Heart left ventricle (tissue), 16 donors: Measurements from ENCODE around the gene LDAH. TPM values are rescaled to one million over a fixed set of nuclear protein-coding genes. Genes with fewer than 3 reads are reported as not detected.

Experiments used
- ATAC-seq, 4 donors: fragments of 200-7000 bp; cut with Tn5 transposase; one replicate each; pipeline ENCODE4 v1.9.1; 2020 to 2022; ENCODE audit warnings: moderate library complexity in 4 of 4, mild to moderate bottlenecking in 3 of 4, moderate number of reproducible peaks in 1 of 4
- DNase-seq, 5 donors: peaks; one replicate each; pipeline ENCODE4 v3.0.0-alpha.2; 2020
- H3K27ac ChIP-seq, 12 donors: fragments of 200-600 bp; sonication (generic) in 4 of 12; one replicate each; pipeline versions ENCODE4 v1.5.0 to v1.8.0; 2016 to 2022; ENCODE audit warnings: mild to moderate bottlenecking in 2 of 12
- H3K27me3 ChIP-seq, 9 donors: fragments of 200-600 bp; sonication (generic) in 2 of 9; one replicate each; pipeline versions ENCODE4 v1.5.1 to v1.8.0; 2016 to 2022; ENCODE audit warnings: mild to moderate bottlenecking in 3 of 9
- H3K36me3 ChIP-seq, 9 donors: fragments of 200-600 bp; sonication (generic) in 2 of 9; one replicate each; pipeline versions ENCODE4 v1.5.0 to v1.8.0; 2018 to 2022; ENCODE audit warnings: mild to moderate bottlenecking in 2 of 9
- H3K4me1 ChIP-seq, 12 donors: fragments of 200-600 bp; sonication (generic) in 4 of 12; one replicate each; pipeline versions ENCODE4 v1.5.0 to v1.8.0; 2016 to 2022; ENCODE audit warnings: mild to moderate bottlenecking in 3 of 12
- H3K4me3 ChIP-seq, 12 donors: fragments of 200-600 bp; sonication (generic) in 4 of 12; one replicate each; pipeline versions ENCODE4 v1.5.0 to v1.8.0; 2017 to 2022; ENCODE audit warnings: mild to moderate bottlenecking in 9 of 12, moderate library complexity in 4 of 12
- H3K9me3 ChIP-seq, 12 donors: fragments of 200-600 bp; sonication (generic) in 4 of 12; one replicate each; pipeline versions ENCODE4 v1.5.0 to v1.8.0; 2016 to 2022; ENCODE audit warnings: mild to moderate bottlenecking in 1 of 12
- CTCF ChIP-seq, 12 donors: fragments of 200-600 bp; sonication (generic) in 4 of 12; IDR thresholded peaks; one replicate each; pipeline versions ENCODE4 v1.5.0 to v1.8.0; 2018 to 2022; ENCODE audit warnings: antibody characterized with exemption in 12 of 12, mild to moderate bottlenecking in 5 of 12
- POLR2A ChIP-seq, 2 donors: fragments of 450-650 bp; IDR thresholded peaks; one replicate each; pipeline ENCODE4 v1.6.1; 2017; ENCODE audit warnings: antibody characterized with exemption in 2 of 2, mild to moderate bottlenecking in 2 of 2, moderate library complexity in 2 of 2
- WGBS, 4 donors: extraction: QIAGEN DNeasy Blood & Tissue Kit in 2 of 4; methylation state at CpG; one replicate each; pipeline versions ENCODE4 v1.1.5 to v1.1.7; 2013 to 2018; 5-methylcytosine and 5-hydroxymethylcytosine counted together
- intact Hi-C, 10 donors: fragments of 100-400 bp; cut with DNase I; formaldehyde crosslinking; loops; one replicate each; pipeline versions ENCODE4 v1.11.1 to v1.14.2; 2022
- polyA plus RNA-seq, 2 donors: library from polyadenylated mRNA; stranded (reverse); fragments of 200-250 nt; gene quantifications; one replicate each; pipeline ENCODE4 v1.2.3, GENCODE V29; 2013
- total RNA-seq, 9 donors: library from RNA; depleted of rRNA in 2 of 9; stranded (reverse); fragments of >200 nt in 2 of 9; fragmentation: NEBNext Ultra II Directional in 3 of 9; extraction: Animal tissue kit (Norgen Biotek cat#: 25700) in 3 of 9; gene quantifications; one replicate each; pipeline versions ENCODE4 v1.1.0 to v1.2.4, GENCODE V29; 2016 to 2023
- donor health status: ischemic (EF 13 %, LVEDD 7.1; RV severe dilation, severe dysfunction).
- donor health status: healthy with polysubstance abuse.
- donor health status: DM: no; HTN: yes; CAD: no.
- donor health status: DM: no; HTN: no; CAD: no.
- donor health status: ischemic (EF 25% LVEDD 6.9; RV normal size, moderate dysfunction).
- donor health status: ischemic (EF 25% LVEDD 5.7; RV mildly dilated, moderate dysfunction).
- donor health status: healthy.
- donor health status: DM: yes; HTN: yes; CAD: no.
- donor health status: ischemic (EF 35%, LVEDD 5.7; RV mildly dilated, moderate dysfunction).
- donor health status: nonischemic (EF 11% LVEDD 7.7; RV severe dilation, severe dysfunction).
- donor health status: DM: yes; HTN: yes; CAD: no.
- donor health status: PGD.
- donor health status: ischemic (EF 29% LVEDD 5.4; RV normal size, mild dysfunction).
- donor health status: nonischemic (EF 23%, LVEDD 6.1; RV moderate dilation, normal function).

Gene LDAH
- total and polyA plus RNA-seq, 11 donors: 2.2 to 13.2 (median 6.7) TPM

GRCh38 chr2:20744366-20745335 lies 78.2 kb downstream of the LDAH start:
- no peak for TF ChIP-seq POLR2A (IDR thresholded peaks at IDR 0.05)
- no peak for TF ChIP-seq CTCF (IDR thresholded peaks at IDR 0.05)
- H3K27ac ChIP-seq: no peak overlapping the region
- ATAC-seq: no peak
- intact Hi-C loops: no loop called here
- H3K27me3 ChIP-seq: no peaks in the 10 kb centered on the region
- H3K36me3 ChIP-seq: peaks cover 0 to 2% (median 0%) of the 10 kb centered on the region in 9 donors
- no peak for DNase-seq
- H3K9me3 ChIP-seq: no peaks in the 10 kb centered on the region
- H3K4me1 ChIP-seq: peaks cover 0 to 10% (median 0%) of the 10 kb centered on the region in 12 donors
- H3K4me3 ChIP-seq: no peak overlapping the region
- WGBS, 4 donors: 90 to 98% (median 93%) methylated on average over 2 of the region's 2 CpGs

GRCh38 chr2:20738772-20739171 lies 84.1 kb downstream of the LDAH start:
- ATAC-seq: peak in 3 of 4 donors; percentile 55 to 83 (median 81)
- DNase-seq: no peak
- H3K36me3 ChIP-seq: peaks cover 0 to 10% (median 2%) of the 10 kb centered on the region in 9 donors
- H3K9me3 ChIP-seq: no peaks in the 10 kb centered on the region
- H3K4me3 ChIP-seq: no peak overlapping the region
- peaks cover 0 to 12% (median 0%) of the 10 kb centered on the region in 12 donors for H3K4me1 ChIP-seq
- H3K27ac ChIP-seq: no peak overlapping the region
- intact Hi-C loops: no loop called here
- TF ChIP-seq CTCF (IDR thresholded peaks at IDR 0.05): no peak
- TF ChIP-seq POLR2A (IDR thresholded peaks at IDR 0.05): no peak
- no peaks in the 10 kb centered on the region for H3K27me3 ChIP-seq

- H3K9me3 ChIP-seq: no peaks in the 10 kb centered on the region
- TF ChIP-seq POLR2A (IDR thresholded peaks at IDR 0.05) (no peak), CTCF (IDR thresholded peaks at IDR 0.05) (no peak)
- no peaks in the 10 kb centered on the region for H3K27me3 ChIP-seq
- H3K27ac ChIP-seq: no peak overlapping the region
- H3K4me3 ChIP-seq: no peak overlapping the region
- no peak for ATAC-seq
- H3K36me3 ChIP-seq: peaks cover 0 to 10% (median 2%) of the 10 kb centered on the region in 9 donors
- peaks cover 0 to 12% (median 0%) of the 10 kb centered on the region in 12 donors for H3K4me1 ChIP-seq
- intact Hi-C loops: no loop called here
- no peak for DNase-seq
- 78 to 87% (median 83%) methylated on average over 3 of the region's 3 CpGs for WGBS, 4 donors
These were observed 85.4 kb downstream of the LDAH start for GRCh38 chr2:20737505-20737904.

GRCh38 chr2:20728114-20728758 lies 94.7 kb downstream of the LDAH start:
- peaks cover 0 to 10% (median 3%) of the 10 kb centered on the region in 12 donors for H3K4me1 ChIP-seq
- WGBS, 4 donors: 35 to 54% (median 42%) methylated on average over 4 of the region's 4 CpGs
- peak overlapping the region in 4 of 12 donors; percentile 20 to 49 (median 30) for H3K27ac ChIP-seq
- no peak for TF ChIP-seq POLR2A (IDR thresholded peaks at IDR 0.05)
- intact Hi-C loops: no loop called here
- DNase-seq (peak in 1 of 5 donors; percentile 13), ATAC-seq (peak in 2 of 4 donors; percentile 20 to 50)
- H3K9me3 ChIP-seq: no peaks in the 10 kb centered on the region
- H3K27me3 ChIP-seq: no peaks in the 10 kb centered on the region
- H3K4me3 ChIP-seq: no peak overlapping the region
- no peaks in the 10 kb centered on the region for H3K36me3 ChIP-seq
